Adipose tissue (tissue), 3 donors: ENCODE data around the gene PTTG1IP. TPM values are rescaled to one million over a fixed set of nuclear protein-coding genes. Genes with fewer than 3 reads are reported as not detected.
A peak's percentile ranks its signal among the peaks of the same experiment; 100 is the strongest.
"Not testable (repeated sequence)": the region's sequence is repeated elsewhere in the genome, so short reads cannot be mapped to it uniquely, and the experiment has no call there.

Experiments
- H3K27ac ChIP-seq: one replicate; pipeline ENCODE4 v1.5.1; 2013; ENCODE audit warnings: low read depth, low read length
- WGBS, 3 donors: extraction: QIAGEN DNeasy Blood & Tissue Kit; methylation state at CpG; one replicate each; pipeline ENCODE4 v1.1.7; 2013; 5-methylcytosine and 5-hydroxymethylcytosine counted together
- polyA plus RNA-seq, 3 donors: library from polyadenylated mRNA; stranded (reverse); fragments of 200-250 nt; gene quantifications; one replicate each; pipeline ENCODE4 v1.2.3, GENCODE V29; 2013
- donor health status: healthy with polysubstance abuse.
- donor health status: Bipolar disorder and iron deficiency.
- donor health status: healthy.

PTTG1IP gene
- polyA plus RNA-seq, result 100 to 1,000 TPM in 1 of 3 donors, 10 to 100 TPM in 2; 61.3 to 111 (median 69.3) TPM

GRCh38 chr21:44873356-44874239, at the start of gene PTTG1IP:
TSS of gene PTTG1IP (minus strand) at chr21:44873690. CDS start at chr21:44873616, 74 bp downstream.
- peak within 1 kb of the TSS; percentile 99 for H3K27ac ChIP-seq
- WGBS, 3 donors, result 0% methylated on average over 119 to 123 of the region's 123 CpGs

GRCh38 chr21:44921928-44922327, 48.4 kb upstream of the PTTG1IP start:
- WGBS, 3 donors, result 67 to 77% (median 70%) methylated on average over 5 of the region's 5 CpGs

GRCh38 chr21:44920694-44921604, 47.5 kb upstream of the PTTG1IP start, which contains the start of gene ITGB2:
TSS of gene ITGB2 (minus strand) at chr21:44920899. CDS start at chr21:44910782, 10,117 bp downstream.
- 37 to 58% (median 48%) methylated on average over 27 to 29 of the region's 29 CpGs for WGBS, 3 donors
- H3K27ac ChIP-seq, result peak within 1 kb of the TSS; percentile 79

More at GRCh38 chr21:44921928-44922327, 48.4 kb upstream of the PTTG1IP start:
- H3K27ac ChIP-seq, result no peak overlapping the region

GRCh38 chr21:44919913-44920693, 46.6 kb upstream of the PTTG1IP start:
- WGBS, 3 donors, result 48 to 57% (median 54%) methylated on average over 28 of the region's 28 CpGs
- H3K27ac ChIP-seq, result peak overlapping the region; percentile 79

- WGBS, 3 donors, result 34 to 63% (median 39%) methylated on average over 22 of the region's 26 CpGs
- H3K27ac ChIP-seq, result no peak overlapping the region
These were observed 45.8 kb upstream of the PTTG1IP start for GRCh38 chr21:44919111-44919912.

- H3K27ac ChIP-seq, result no peak overlapping the region
- 47 to 71% (median 54%) methylated on average over 12 to 13 of the region's 13 CpGs for WGBS, 3 donors
These were observed 45.1 kb upstream of the PTTG1IP start for GRCh38 chr21:44918581-44919033.

GRCh38 chr21:44918107-44918470, 44.6 kb upstream of the PTTG1IP start:
- WGBS, 3 donors, result 77 to 88% (median 78%) methylated on average over 12 of the region's 12 CpGs
- no peak overlapping the region for H3K27ac ChIP-seq

- H3K27ac ChIP-seq, result no peak overlapping the region
- 77 to 89% (median 88%) methylated on average over 15 of the region's 15 CpGs for WGBS, 3 donors
These were observed 44.1 kb upstream of the PTTG1IP start for GRCh38 chr21:44917446-44918106.

- H3K27ac ChIP-seq, result no peak overlapping the region
- 57 to 66% (median 58%) methylated on average over 7 of the region's 7 CpGs for WGBS, 3 donors
These were observed 43.5 kb upstream of the PTTG1IP start for GRCh38 chr21:44916965-44917364.

- 54 to 82% (median 63%) methylated on average over 18 of the region's 18 CpGs for WGBS, 3 donors
- no peak overlapping the region for H3K27ac ChIP-seq
These were observed 40.8 kb upstream of the PTTG1IP start for GRCh38 chr21:44914176-44914874.

GRCh38 chr21:44913425-44914175, 40.1 kb upstream of the PTTG1IP start:
- 61 to 87% (median 61%) methylated on average over 7 of the region's 7 CpGs for WGBS, 3 donors
- H3K27ac ChIP-seq, result peak overlapping the region; percentile 15

- 67 to 75% (median 74%) methylated on average over 17 to 18 of the region's 25 CpGs for WGBS, 3 donors
- H3K27ac ChIP-seq, result not testable (repeated sequence)
These were observed 39.3 kb upstream of the PTTG1IP start for GRCh38 chr21:44912506-44913412.

- no peak overlapping the region for H3K27ac ChIP-seq
- 48 to 71% (median 65%) methylated on average over 8 of the region's 8 CpGs for WGBS, 3 donors
These were observed 38.6 kb upstream of the PTTG1IP start for GRCh38 chr21:44912158-44912473.

GRCh38 chr21:44911384-44912157, 38.1 kb upstream of the PTTG1IP start:
- 38 to 48% (median 39%) methylated on average over 18 to 19 of the region's 19 CpGs for whole genome bisulfite sequencing, 3 donors
- H3K27ac ChIP-seq, result no peak overlapping the region
